OCI-M1 (cell line): ENCODE measurements around the gene ASXL1.

Source experiments
- DNase-seq: peaks from one replicate; lab custom pipeline; 2025; lab: John Stamatoyannopoulos, UW

ASXL1 gene

DNA sequence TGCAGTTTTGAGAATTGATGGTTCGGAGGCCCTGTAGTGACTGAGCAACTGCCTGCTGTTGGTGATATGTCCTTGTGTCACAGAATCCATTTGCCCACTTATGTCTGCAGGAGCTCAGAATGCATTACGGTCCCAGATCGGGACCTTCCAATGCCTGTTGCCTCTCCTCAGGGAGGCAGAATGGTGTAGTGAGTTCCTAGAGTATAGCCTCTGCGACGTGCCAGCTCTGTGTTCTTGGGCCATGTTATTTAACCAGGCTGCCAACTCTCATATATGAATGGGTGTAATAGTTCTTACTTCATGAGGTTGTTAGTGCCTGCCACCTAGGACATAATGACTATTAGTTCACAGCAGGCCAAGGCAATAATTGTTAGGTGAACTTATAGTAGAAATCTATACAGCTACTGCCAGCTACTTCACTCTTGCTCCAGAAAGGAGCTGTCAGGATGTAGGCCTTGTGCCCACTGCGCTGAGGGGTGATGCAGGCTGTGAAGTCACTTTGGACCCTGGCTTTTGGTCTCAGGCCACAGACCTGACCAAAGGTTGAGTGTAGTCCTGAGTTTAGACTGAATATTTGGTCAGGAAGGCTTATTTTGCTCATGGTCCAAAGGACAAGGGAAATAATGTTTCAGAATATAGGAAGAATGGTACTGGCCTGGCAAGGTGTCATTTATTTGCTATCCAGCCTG is 82.1 kb downstream of the ASXL1 start:
- peak; percentile 8 for DNase-seq

DNA sequence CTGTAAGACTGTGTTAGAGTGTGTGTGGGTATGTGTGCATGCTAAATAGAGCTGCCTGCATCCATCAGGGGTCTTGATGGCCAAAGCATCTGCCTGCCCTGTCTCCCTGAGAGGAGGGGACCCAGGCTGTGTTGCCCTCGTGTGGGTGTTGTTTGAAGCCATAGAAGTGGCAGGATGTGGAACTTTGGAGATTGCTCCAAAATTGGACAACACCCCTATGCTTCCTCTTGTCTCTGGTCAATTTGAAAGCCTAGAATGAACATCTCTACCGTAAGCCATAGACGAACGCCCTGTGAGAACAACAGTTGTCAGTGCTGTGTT is 82.6 kb downstream of the ASXL1 start:
- DNase-seq = no peak

DNA sequence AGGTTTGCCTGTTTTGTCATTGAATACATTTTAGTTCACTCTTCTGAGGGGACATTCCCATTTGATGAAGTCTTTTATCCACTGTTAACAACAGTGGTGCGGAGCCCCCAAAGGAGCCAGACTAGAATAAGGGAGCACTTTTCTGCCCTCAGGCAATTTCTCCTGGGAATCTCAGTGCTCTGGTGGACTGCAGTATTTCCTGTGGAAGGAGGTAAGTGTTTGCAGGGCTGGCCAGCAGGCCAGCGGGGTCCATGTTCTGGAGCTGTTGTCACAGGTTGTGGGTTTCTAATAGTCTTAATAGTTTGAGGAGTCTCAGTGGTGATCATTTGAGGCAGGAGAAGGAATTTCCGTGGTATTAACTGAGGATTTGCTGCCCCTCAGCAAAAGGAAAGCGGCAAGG is 83.5 kb downstream of the ASXL1 start:
- peak; percentile 8 for DNase-seq

DNA sequence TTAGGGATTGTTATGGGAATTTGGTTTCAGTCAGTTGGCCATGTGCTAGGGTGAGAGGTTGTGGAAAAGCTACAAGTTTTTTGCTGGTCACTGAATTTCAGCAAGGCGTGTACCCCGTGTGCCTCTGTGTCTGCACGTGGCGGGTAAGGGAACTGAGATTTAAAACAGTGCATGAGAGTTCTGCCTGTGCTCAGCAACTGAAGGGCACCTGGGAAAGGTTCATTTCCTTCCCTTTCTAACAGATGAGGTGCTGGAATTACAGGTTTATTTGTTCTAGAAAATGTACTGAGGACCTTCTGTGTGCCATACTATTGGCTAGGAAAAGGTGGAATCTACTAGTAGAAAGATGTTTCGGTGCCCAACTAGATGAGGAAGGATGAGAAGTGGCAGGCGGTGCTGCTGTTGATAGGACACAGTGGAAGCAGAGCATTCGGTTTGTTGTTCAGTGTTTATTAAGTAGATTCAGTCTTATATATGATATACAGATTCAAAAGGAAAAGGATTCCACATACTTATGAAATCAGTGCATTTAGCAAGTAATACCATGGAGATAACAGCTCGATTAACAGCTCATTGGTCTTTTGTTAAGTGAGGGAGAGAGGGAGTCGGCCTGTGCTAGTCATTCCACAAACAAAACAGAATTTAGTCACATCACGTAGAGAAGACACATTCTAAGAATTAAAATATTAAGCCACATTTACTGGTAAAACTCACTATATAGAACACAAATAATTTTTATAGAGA is 84.7 kb downstream of the ASXL1 start:
- DNase-seq = peak; percentile 10

DNA sequence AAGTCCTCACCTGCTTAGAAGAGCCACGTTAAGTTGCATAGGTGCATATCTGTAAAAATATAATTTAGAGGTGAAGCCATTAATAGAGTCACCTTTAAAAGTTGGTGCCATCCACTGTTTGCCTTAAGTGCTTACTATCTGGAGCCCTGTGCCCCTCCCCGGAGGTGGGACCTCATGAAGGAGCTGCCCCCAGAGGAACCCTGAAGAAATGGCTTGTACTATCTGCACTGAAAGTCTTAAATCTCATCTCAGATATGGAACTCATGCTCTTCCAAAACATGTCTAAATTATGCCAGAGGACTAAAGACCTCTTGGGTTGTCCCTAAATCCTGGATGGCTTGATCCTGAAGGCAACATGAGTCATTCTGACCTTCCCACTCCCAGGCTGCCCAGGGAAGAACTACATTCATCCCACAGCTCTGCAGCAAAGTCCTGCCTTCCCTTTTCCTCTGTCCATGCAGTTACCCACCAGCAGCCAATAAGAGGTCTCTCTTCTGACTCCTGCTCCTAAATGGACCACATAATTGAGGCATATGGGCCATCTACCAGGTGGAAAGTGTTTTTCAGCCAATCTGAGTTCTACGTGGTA is 85.3 kb downstream of the ASXL1 start:
- peak; percentile 24 for DNase-seq

DNA sequence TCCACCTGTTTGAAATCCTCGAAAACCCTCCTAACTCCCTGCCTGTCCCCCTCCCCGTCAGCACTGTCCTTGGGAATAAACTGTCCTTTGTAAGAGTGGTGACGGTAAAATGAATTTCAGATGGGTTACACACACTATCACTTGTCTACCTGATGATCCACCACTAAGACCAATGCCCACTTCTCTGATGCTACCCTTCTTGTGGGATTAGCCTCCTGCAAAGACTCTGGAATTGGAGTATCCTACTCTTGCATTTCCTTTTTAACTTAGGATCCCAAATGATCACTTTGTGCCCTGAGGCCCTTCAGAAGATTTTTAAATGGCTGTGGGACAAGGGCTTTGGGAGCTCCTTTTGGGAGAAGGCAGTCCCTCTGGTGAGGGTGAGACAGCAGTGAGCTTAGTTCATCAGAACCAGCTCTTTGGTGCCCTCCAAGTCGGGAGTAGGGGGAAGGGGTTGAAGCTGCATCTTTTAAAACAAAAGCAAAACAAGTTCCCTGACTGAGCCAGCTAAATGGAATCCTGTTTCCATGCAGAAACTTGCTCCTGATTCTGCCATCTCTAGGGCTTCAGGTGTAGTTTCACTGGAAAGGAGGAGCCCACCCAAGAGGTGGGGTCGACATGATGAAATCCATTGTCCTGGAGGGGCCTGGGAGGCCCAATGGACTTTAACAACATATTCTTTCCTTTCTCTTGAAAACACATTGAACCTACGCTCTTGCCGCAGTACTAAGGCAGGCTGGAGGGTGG is 86.5 kb downstream of the ASXL1 start:
- DNase-seq = no peak

DNA sequence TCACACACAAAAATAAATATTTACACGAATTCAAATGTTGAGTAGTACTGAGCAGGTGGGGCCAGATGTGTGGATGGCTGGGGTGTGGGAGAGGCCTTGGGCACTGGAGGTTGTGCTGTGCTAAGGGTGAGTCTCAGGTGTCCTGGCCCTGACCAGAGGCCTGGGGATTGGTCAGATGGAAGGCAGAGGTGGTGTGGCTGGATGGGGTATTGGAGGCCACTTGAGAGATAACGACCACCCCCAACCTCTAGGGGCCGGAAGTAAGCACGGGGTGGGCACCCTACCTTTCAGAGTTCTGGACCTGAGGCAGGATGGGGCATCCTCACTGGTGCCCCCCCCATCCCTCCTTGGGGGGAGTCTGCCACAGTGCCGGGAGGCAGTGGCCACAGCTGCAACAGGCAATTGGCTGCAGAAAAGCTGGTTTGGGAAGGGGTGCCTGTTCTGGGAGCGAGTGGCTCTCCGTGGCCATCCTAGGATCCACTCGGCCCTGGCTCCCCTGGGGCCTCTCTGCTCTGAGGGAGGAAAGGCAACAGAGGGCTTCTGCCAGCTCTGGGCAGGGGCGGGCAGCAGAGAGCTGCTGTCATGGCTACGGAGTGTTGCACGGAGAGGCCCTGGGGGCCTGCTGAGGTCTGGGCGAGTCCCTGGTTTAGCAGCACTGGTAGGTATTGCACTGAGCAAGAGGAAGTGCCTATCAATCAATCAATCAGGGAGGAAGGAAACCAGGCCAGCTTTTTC is 87.6 kb downstream of the ASXL1 start:
- no peak for DNase-seq

DNA sequence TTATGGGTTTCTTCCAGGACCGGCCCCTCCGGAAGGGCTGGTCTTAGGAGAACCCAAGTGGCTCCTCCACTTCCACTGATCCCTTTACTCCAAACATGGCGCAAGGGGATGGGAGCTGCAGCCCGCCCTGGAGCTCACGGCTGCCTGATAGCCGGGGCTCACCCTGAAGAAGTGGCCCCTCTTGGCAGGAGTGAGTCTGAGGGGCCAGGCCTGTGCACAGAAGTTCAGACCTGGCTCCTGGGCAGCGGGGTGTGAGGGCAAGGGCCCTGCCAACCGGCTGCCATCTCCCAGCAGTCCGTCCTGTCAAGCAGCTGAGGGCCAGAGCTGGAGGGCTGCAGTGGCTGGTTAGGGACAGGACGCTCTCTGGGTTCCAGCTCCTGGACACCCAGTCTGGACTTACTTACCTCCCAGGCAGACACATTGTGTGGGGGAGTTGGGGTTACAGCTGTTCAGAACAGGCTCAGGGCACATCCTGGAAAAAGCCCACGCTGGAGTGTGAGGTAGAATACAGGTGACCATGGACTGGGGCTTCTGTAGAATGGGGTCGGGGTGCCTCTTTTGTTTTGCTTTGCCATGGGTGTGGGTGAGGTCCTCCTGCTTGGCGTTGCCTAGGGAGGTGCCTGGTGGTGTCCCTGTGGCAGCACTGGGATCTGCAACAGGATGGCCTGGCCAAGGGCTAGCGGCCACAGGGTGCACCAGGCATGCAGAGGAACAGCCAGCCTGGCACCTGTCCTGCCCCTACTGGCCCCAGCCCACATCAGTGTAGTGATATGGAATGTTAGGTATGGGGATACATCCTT is 88.4 kb downstream of the ASXL1 start:
- no peak for DNase-seq

DNA sequence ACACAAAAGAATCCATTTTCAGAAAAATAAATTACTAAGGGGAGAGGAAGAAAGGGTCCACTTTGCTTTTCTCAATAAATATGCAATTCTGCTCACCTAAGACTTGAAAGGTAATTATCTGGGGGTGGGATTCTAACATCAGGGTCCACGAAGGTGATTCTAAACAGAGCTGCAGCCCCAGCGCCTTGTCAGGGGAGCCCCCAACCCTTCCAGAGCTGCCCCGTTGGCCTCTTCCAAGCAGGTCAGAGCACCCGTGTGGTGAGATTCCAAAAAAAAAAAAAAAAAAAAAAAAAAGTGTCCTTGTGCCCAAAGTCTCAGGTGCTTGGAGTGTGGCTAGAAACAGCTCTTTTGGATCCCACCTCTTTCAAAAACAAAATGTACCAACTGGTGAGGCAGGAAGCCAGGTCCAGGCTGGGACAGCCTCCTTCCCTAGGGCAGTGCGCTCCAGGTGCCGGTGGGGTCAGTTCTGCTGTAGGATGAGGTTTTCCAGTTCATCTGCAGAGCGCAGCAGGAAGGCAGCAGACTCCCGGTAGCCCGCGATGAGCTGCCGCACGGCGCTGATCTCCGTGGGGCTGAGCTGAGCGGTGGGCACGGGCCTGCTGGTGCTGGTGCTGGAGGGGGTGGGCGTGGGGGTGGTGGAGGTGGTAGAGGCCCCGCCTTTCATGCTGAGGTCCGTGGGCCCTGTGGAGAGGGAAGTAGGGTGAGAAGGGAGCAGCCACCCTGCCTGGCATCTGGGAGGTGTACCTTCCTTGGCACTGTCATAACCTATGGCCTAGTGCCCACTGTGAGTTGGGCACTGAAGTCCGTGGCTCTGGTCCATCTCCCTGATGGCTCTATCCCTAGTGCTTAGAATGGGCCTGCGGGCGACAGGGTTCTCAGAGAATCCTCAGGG is 89.3 kb downstream of the ASXL1 start:
- DNase-seq = no peak

DNA sequence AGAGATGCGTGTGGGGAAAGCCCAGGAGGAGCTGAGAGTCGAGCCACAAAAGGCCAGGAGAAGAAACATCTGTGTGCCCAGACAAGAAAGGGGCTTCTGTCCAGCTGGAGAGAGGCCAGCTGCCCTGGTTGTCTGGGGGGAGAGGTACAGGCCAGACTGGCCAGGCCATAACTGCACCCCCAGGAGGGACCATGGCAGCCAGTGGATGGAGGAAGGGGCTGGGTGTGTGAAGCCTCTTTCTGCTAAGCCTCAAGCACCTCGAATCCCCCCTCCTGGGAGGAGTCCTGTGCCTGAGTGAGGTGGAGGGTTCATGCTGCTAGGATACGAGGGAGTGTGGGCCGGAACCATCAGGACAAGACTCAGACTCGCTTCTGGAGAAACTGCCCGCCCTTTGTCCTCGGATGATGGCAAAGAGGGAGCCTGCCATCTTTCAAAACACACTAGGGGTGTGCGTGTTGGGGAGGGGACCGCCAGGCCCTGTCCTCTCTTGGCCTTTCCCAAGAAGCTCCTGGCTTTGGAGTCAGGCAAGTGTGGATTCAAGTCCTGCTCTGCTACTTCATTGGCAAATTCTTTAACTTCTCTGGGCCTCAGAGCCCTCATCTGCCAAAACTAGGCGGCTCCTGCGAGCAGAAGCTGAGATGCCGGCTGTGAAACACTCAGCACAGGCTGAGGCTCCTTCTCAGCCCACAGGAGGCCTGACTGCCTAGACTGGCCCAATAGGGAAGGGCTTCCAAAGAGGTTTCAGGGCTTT is 90.3 kb downstream of the ASXL1 start:
- no peak for DNase-seq

DNA sequence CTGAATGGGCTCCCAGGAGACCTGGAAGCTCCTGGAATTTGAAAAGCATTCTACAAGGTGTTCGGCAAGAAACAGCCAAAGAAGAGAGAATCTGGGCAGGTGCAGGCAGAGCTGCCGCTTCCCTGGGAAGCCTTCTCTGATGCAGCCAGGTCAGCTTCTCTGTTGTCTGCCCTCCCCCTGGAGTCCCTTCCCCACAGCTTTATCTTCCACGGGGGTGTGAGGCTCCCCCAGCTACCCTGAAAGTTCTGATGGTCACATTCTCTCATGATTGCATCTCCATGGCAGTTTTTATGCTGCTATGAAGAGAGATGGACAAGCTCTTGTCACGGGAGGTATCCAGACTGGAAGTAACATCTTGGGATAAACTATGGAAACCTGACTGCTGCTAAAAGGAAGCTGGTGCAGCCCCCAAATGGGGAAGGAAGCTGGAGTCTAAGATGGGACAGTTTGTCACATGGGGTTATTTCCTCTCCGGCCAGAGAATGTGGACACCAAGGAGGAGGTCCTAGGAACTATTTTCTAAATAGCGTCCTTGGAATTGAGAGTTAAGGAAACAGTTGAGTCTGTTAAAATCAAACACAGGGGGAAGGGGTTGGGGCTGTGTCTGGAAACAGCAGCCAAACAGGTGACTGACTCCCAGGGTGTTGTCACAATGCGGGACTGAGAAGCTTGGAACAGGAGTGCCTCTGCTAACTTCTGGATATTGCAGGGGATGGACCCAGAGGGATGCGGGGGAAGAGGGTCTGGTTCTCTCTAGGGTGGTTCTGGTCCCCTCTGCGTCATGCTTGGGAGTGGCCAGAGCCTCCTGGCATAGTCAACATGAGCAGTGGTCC is 91.1 kb downstream of the ASXL1 start:
- no peak for DNase-seq

DNA sequence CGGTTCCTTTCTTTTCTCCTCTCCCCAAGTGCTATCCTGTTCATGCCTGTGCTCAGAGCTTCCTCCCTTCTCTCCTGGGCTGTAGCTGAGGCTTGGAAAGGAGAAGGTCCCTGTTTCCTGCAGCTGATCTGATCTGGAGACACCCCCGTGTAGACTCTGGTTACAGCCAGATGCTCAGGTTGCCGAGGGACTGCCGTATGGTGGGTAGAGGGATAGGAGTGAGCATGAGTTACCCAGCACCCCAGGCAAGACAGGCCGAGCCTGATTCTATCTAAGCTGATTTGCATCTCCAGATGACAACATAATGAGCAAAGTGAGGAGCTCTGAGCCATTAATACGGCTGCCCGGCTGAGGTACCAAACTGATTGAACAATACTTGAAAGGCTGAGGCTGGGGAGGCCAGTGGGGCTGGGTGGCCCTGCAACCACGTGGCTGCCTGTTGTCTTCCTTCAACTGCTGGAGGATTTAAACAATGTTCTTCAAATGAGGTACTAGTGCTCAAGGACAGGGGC is 91.8 kb downstream of the ASXL1 start:
- no peak for DNase-seq

DNA sequence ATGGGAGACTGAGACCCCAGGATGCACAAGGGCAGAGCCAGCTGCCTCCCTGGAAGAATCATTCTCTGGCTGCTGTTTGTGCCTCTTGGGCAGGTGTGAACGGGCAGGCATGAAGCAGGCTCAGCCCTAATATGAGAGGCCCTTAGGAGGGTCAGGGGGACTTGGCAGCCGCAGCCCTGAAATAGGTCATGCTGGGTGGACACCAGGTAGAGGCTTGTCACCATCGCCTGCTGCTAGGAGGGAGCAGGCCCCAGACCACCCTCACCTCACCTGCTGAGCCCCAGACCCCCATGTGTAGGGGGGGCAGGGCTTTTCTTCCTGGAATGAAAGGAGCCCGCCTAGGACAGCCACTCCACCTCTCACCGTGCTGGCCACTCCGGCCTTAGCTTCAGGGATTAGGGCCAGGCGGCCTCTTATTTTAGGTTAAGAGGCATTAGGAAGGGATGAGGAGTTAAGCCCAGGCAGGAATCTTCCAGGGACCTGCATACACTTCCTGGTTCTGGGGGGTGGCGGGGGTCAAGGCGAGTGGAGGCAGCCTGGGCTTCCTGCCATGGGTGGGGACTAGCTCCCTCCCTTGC is 92.4 kb downstream of the ASXL1 start:
- DNase-seq = no peak

DNA sequence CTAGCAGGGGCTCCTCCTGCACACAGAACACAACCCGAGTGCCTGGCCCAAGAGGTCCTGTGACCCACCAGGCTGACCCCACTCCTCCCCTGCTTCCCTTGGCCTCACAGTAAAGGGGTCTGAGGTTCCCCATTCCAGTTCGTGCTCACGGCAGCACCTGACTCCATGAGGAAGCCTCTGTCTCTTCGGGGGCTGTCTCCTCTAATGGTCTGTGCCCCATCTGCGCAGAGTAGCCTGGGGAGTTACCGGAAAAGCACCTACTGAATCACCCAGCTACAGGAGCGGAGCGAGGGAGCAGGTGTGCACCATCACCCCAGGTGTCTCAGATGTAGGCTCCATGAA is 93.2 kb downstream of the ASXL1 start:
- no peak for DNase-seq

DNA sequence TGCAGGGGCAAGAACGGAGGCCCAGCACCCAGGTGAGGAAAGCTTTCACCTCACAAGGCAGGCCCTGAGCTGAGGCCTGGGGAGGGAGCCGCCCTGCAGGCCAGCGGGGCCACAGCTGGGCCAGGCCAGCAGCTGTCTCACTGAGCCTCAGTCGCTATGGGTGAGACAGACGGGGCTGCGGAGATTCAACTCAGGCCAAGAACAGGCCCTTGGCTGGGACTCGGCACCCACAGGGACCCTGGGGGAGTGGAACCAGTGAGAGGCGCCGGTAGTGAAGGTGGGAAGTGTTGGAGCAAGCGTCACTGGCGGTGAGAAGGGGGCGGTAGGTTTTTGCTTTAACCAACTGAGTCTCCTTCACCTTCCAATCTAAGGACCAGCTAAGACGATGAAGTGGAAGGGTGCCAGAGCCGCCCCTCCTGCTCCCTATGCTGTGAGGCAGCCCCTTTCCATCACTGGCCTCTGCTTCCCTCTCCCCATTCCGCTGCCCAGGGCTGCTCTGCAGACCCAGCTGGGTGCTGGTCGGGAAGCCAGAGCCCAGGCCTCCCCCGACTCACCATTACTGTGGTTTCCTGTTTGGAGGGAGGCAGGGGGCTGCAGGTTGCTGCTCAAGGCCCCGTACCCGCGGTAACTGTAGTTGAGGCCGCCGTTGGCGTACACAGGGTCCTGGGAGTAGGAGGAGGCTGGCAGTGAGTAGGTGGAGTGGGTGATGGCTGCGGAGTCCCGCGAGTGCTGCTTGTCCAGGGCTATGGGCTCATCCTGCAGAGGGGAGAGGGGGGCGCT is 93.7 kb downstream of the ASXL1 start:
- DNase-seq = no peak

DNA sequence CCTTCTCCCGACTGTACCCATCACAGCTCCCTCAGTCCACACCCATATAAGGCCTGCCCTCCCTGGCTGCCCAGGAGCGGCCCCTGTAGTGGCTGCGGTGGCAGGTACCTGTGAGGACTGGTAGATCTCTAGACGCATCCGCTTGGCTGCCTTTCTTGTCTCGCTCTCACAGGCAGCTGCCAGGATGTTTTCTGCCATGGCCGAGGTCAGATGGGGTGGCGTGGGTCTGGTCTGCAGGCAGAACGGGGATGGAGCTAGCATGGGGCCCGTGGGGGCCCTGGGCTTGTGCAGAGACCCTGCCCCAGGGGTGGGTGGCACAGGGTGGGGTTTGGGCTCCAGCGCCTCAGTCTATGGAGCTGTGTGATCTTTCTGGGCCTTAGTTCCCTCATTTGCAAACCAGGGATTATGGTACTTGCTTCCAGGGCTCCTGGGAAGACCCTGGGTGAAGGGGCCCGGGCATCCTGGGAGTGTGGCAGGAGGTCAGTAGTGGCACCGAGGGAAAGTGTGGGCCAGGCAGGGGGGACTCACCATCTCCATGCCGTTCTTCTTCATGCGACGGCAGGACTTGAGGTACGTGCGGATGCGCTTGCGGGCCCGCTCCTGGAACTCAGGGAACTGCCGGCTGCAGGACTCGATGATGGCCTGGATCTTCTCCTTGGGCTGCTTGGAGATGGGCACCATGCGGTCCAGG is 94.8 kb downstream of the ASXL1 start:
- no peak for DNase-seq
